Measurements from ENCODE around the gene TTLL11. TPM values are rescaled to one million over a fixed set of nuclear protein-coding genes. Genes with fewer than 3 reads are reported as not detected.

The TTLL11 gene
- total RNA-seq, 1 experiment from 2014 or later, result 1.5 TPM

DNA sequence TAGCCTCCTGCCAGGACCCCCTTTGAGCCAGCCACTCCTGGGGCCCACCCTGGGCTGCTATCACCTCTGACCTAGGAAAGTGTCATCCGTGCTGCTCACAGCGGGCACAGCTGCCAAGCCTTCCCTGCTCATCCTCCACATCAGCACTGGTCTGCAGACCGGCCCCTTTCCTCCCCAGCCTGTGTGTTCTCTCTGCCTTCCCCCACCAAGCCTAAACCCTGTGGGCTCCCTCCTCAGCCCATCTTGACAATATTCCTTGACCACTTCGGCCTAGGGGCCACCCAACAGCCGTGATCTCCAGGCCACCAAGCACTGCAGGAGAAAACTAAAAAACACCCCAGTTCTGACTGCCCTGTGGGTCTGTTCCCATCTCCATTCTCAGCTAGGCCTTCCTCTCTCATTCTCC lies 306.6 kb downstream of the TTLL11 start:
- Mint-ChIP-seq H3K9me3 (peaks cover 2 to 6% of the 10 kb centered on the region in 2 experiments; a peak in 2 of 5 replicates), H3K27me3 (ENCODE audit: low read depth) (peaks cover 4% of the 10 kb centered on the region), H3K4me3 (no peak overlapping the region), H3K4me1 (peaks cover 40 to 51% of the 10 kb centered on the region in 2 experiments), H3K36me3 (ENCODE audit: insufficient read depth in 1 of 3, low read depth in 3 of 3) (peaks cover 4 to 13% (median 12%) of the 10 kb centered on the region in 3 experiments; a peak in 6 of 7 replicates), H3K27ac (peak overlapping the region; percentile 54 to 83 (median 79); a peak in 6 of 7 replicates)
- Histone ChIP-seq H2AFZ (ENCODE audit: low read length) (no peak overlapping the region), H2BK5ac (ENCODE audit: insufficient read length, low read length) (no peak overlapping the region), H3K4me2 (ENCODE audit: insufficient read depth, insufficient read length, low read length) (no peak overlapping the region), H3K18ac (ENCODE audit: insufficient read length, low read depth, low read length) (no peak overlapping the region), H3K9me3 (ENCODE audit: control insufficient read depth, low read depth, low read length) (no peaks in the 10 kb centered on the region), H3K23me2 (ENCODE audit: insufficient read length, low read depth, low read length, poor library complexity, severe bottlenecking) (no peaks in the 10 kb centered on the region), H3K23ac (ENCODE audit: insufficient read length, low read depth, low read length) (no peak overlapping the region), H4K91ac (ENCODE audit: insufficient read length, low read depth, low read length) (no peak overlapping the region), H2BK15ac (ENCODE audit: low read depth, low read length) (no peak overlapping the region), H3K79me1 (ENCODE audit: insufficient read depth, low read depth, low read length, poor library complexity, severe bottlenecking) (no peaks in the 10 kb centered on the region), H2AK5ac (ENCODE audit: insufficient read length, low read length) (no peak overlapping the region), H3K4me1 (ENCODE audit: insufficient read depth, low read length) (peaks cover 2% of the 10 kb centered on the region; the same call in 1 of the 2 replicates), H3K9ac (ENCODE audit: extremely low read depth, insufficient read length, low read length) (no peak overlapping the region), H4K5ac (ENCODE audit: insufficient read length, low read depth, low read length) (no peak overlapping the region), H3K27me3 (ENCODE audit: insufficient read depth, low read length) (no peaks in the 10 kb centered on the region), H4K20me1 (ENCODE audit: control insufficient read depth, insufficient read depth, insufficient read length) (no peaks in the 10 kb centered on the region), H3K79me2 (ENCODE audit: insufficient read depth, low read length) (no peaks in the 10 kb centered on the region), H3K27ac (ENCODE audit: insufficient read length, low read depth, low read length) (no peak overlapping the region), H3T11ph (ENCODE audit: low read length) (no peak overlapping the region), H2BK20ac (ENCODE audit: low read depth, low read length, poor library complexity, severe bottlenecking) (no peak overlapping the region), H2BK12ac (ENCODE audit: insufficient read length, low read depth, low read length) (no peak overlapping the region), H3K14ac (ENCODE audit: insufficient read depth, low read length) (no peak overlapping the region; the same call in 1 of the 2 replicates), H2BK120ac (ENCODE audit: low read depth, low read length, poor library complexity, severe bottlenecking) (no peak overlapping the region), H4K8ac (replicated peaks; ENCODE audit: insufficient read length, low read depth, low read length) (no peak overlapping the region), H3K4ac (ENCODE audit: low read depth, low read length) (no peak overlapping the region), H3K56ac (ENCODE audit: insufficient read length, low read depth, low read length) (no peak overlapping the region)
- TF ChIP-seq, protein P1, sequence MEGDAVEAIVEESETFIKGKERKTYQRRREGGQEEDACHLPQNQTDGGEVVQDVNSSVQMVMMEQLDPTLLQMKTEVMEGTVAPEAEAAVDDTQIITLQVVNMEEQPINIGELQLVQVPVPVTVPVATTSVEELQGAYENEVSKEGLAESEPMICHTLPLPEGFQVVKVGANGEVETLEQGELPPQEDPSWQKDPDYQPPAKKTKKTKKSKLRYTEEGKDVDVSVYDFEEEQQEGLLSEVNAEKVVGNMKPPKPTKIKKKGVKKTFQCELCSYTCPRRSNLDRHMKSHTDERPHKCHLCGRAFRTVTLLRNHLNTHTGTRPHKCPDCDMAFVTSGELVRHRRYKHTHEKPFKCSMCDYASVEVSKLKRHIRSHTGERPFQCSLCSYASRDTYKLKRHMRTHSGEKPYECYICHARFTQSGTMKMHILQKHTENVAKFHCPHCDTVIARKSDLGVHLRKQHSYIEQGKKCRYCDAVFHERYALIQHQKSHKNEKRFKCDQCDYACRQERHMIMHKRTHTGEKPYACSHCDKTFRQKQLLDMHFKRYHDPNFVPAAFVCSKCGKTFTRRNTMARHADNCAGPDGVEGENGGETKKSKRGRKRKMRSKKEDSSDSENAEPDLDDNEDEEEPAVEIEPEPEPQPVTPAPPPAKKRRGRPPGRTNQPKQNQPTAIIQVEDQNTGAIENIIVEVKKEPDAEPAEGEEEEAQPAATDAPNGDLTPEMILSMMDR (conservative IDR thresholded peaks at IDR 0.05), result no peak
- WGBS (ENCODE audit: extremely low coverage, insufficient read length, low lambda C conversion rate), result no CpG with 5 or more reads among the region's 5 CpGs
- peak; percentile 24 for DNase-seq

Measured in H9 (cell line).